ENCODE measurements around the gene BLOC1S3.

The BLOC1S3 gene

DNA sequence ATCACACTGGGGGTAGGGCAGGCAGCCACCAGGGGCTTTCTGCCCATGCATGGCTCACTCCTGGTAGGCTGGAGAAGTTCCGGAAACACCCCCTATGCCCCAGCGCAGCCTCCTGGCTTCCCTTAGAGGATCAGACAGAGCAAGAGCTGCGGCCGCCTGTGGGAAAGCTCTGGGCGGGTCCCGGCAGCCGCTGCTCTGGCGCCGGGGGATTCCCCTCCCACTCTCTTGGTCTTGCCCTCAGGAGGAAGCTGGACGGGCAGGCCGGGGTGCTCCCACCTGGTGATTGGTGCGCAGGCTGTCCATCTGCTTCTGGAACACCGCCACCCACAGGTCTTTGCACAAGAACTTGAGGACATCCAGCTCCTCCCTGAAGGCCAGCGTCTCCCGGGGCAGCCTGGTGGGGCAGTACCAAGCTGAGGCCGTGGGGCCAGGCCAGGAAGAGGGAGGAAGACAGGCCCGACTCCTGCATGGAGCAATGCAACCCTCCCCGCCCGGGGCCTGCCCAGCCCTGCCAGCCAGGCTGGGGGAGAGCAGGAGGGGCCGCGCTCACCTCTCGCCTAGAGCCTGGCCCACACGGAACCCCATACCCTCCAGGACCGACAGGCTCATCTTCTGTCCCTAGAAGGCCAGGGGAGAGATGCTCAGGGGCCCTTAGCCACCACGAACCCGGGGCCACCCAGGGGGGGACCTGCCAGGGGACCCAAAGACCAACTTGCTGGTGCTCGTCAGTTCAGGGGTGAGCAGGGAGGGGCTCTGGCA, 13.8 kb upstream of the BLOC1S3 start:
- Histone ChIP-seq H3K27ac (ENCODE audit: low read length) (peak overlapping the region; percentile 66), H3K36me3 (replicated peaks; ENCODE audit: low read depth, low read length) (no peaks in the 10 kb centered on the region), H3K4me3 (ENCODE audit: low read length) (peak overlapping the region; percentile 63), H4K20me1 (ENCODE audit: insufficient read depth, low read length) (no peaks in the 10 kb centered on the region), H3K79me2 (ENCODE audit: low read length) (no peaks in the 10 kb centered on the region), H3K9me3 (ENCODE audit: insufficient read depth, low read length) (no peaks in the 10 kb centered on the region), H2AFZ (ENCODE audit: low read depth, low read length) (peak overlapping the region; percentile 18; the same call in 1 of the 2 replicates), H3K4me1 (ENCODE audit: low read length) (peaks cover 23% of the 10 kb centered on the region), H3K27me3 (ENCODE audit: low read depth, low read length) (no peaks in the 10 kb centered on the region), H3K9ac (ENCODE audit: low read length) (peak overlapping the region; percentile 61), H3K4me2 (ENCODE audit: low read length) (peak overlapping the region; percentile 78)
- TF ChIP-seq CTCF (IDR thresholded peaks at IDR 0.05; ENCODE audit: low read depth, low read length): peak; percentile 26; the same call in 1 of the 2 replicates
- TF ChIP-seq EZH2phosphoT487 (IDR thresholded peaks at IDR 0.05; ENCODE audit: low read depth): no peak

DNA sequence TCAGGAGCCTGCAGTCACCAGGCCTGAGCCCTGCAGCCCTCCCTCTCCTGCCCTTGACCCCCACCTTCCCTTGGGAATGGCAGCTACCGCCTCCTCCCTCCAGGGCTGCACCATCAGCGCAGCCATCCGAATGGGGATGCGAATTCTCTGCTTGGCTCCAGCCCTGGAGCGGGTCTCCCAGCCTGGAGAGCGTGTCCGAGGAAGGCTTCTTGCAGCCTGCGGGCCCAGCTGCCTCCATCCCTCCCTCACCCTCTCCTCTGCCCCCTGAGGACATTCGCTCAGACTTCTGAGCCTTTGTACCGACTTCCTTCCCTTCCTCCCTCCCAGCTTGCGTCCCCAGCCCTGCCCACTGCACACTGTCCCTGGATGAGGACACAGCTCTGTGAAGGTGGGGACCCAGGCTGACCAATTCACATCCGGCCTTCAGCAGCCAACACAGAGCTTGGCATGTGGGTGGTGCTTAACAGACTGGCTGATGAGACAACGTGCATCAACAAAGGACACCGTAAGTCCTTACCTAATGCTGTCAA, 11.8 kb upstream of the BLOC1S3 start:
- H3K4me1 ChIP-seq (ENCODE audit: low read length): peaks cover 23% of the 10 kb centered on the region
- TF ChIP-seq CTCF (IDR thresholded peaks at IDR 0.05; ENCODE audit: low read depth, low read length): no peak
- no peak for TF ChIP-seq EZH2phosphoT487 (IDR thresholded peaks at IDR 0.05; ENCODE audit: low read depth)
- no peaks in the 10 kb centered on the region for H3K27me3 ChIP-seq (ENCODE audit: low read depth, low read length)
- no peak overlapping the region for H3K9ac ChIP-seq (ENCODE audit: low read length)
- H3K79me2 ChIP-seq (ENCODE audit: low read length): no peaks in the 10 kb centered on the region
- H2AFZ ChIP-seq (ENCODE audit: low read depth, low read length): no peak overlapping the region
- H4K20me1 ChIP-seq (ENCODE audit: insufficient read depth, low read length): no peaks in the 10 kb centered on the region
- H3K4me3 ChIP-seq (ENCODE audit: low read length): no peak overlapping the region
- no peak overlapping the region for H3K27ac ChIP-seq (ENCODE audit: low read length)
- H3K9me3 ChIP-seq (ENCODE audit: insufficient read depth, low read length): no peaks in the 10 kb centered on the region
- H3K4me2 ChIP-seq (ENCODE audit: low read length): no peak overlapping the region
- no peaks in the 10 kb centered on the region for H3K36me3 ChIP-seq (replicated peaks; ENCODE audit: low read depth, low read length)

DNA sequence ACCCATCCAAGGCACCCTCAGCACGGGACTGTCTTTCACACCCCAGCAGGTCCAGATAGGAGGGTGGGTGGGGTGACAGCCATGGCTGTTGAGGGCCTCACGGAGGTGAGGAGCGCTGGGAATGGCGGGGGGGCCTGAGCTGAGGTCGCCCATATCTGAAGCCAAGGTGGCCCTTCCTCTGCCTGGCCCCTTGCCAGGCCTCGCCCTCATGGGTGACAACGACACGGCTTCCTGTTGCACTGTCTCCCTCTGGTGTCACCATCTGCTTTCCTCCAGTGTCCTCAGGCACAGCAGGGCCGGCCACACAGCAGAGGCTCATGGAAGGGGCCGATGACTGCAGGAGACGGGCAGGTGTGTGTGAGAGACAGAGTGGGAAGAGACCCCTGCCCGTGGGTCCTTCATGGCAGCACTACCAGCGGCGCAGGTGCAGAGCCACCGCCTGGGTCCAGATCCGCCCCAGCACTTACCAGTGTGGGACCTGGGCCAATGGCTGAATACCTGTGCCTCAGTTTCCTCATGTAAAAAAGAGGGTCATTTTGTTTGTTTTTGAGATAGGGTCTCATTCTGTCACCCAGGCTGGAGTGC, 9.7 kb upstream of the BLOC1S3 start:
- no peaks in the 10 kb centered on the region for H3K79me2 ChIP-seq (ENCODE audit: low read length)
- TF ChIP-seq CTCF (IDR thresholded peaks at IDR 0.05; ENCODE audit: low read depth, low read length): no peak
- no peak for TF ChIP-seq EZH2phosphoT487 (IDR thresholded peaks at IDR 0.05; ENCODE audit: low read depth)
- peaks cover 15% of the 10 kb centered on the region for H3K4me1 ChIP-seq (ENCODE audit: low read length)
- no peak overlapping the region for H3K27ac ChIP-seq (ENCODE audit: low read length)
- H3K27me3 ChIP-seq (ENCODE audit: low read depth, low read length): no peaks in the 10 kb centered on the region
- no peak overlapping the region for H3K9ac ChIP-seq (ENCODE audit: low read length)
- H3K36me3 ChIP-seq (replicated peaks; ENCODE audit: low read depth, low read length): no peaks in the 10 kb centered on the region
- H4K20me1 ChIP-seq (ENCODE audit: insufficient read depth, low read length): no peaks in the 10 kb centered on the region
- H3K9me3 ChIP-seq (ENCODE audit: insufficient read depth, low read length): no peaks in the 10 kb centered on the region
- H3K4me2 ChIP-seq (ENCODE audit: low read length): no peak overlapping the region
- no peak overlapping the region for H3K4me3 ChIP-seq (ENCODE audit: low read length)
- no peak overlapping the region for H2AFZ ChIP-seq (ENCODE audit: low read depth, low read length)

- Histone ChIP-seq H3K4me1 (ENCODE audit: low read length) (peaks cover 8% of the 10 kb centered on the region), H3K4me2 (ENCODE audit: low read length) (no peak overlapping the region), H4K20me1 (ENCODE audit: insufficient read depth, low read length) (no peaks in the 10 kb centered on the region), H3K9ac (ENCODE audit: low read length) (no peak overlapping the region), H3K79me2 (ENCODE audit: low read length) (no peaks in the 10 kb centered on the region), H3K27me3 (ENCODE audit: low read depth, low read length) (no peaks in the 10 kb centered on the region), H2AFZ (ENCODE audit: low read depth, low read length) (no peak overlapping the region), H3K36me3 (replicated peaks; ENCODE audit: low read depth, low read length) (no peaks in the 10 kb centered on the region), H3K27ac (ENCODE audit: low read length) (no peak overlapping the region), H3K9me3 (ENCODE audit: insufficient read depth, low read length) (no peaks in the 10 kb centered on the region), H3K4me3 (ENCODE audit: low read length) (no peak overlapping the region)
- TF ChIP-seq EZH2phosphoT487 (IDR thresholded peaks at IDR 0.05; ENCODE audit: low read depth) (no peak), CTCF (IDR thresholded peaks at IDR 0.05; ENCODE audit: low read depth, low read length) (no peak)
Observed at GRCh38 chr19:45169602-45170001, 9.0 kb upstream of the BLOC1S3 start.

All from OCI-LY3 (cell line).